Fibroblast of mammary gland (primary cell): ENCODE results near the gene SH3BP4.

Experiments used
- DNase-seq: peaks from one replicate; pipeline ENCODE4 v3.0.0-alpha.2; 2010; ENCODE audit warnings: low read depth
- H3K4me3 ChIP-seq: 2 replicates; pipeline ENCODE4 v1.5.1; 2011; ENCODE audit warnings: low read depth, mild to moderate bottlenecking, low read length, moderate library complexity; ENCODE audit not compliant: control insufficient read depth
- CTCF ChIP-seq: conservative IDR thresholded peaks from 2 replicates; pipeline ENCODE4 v1.5.1; 2011; ENCODE audit warnings: low read depth, low read length, inconsistent platforms; ENCODE audit not compliant: control insufficient read depth, insufficient read depth

Gene SH3BP4

GRCh38 chr2:234987754-234988153, 35.9 kb downstream of the SH3BP4 start:
- no peak overlapping the region for H3K4me3 ChIP-seq
- TF ChIP-seq CTCF: no peak
- no peak for DNase-seq

- no peak for TF ChIP-seq CTCF
- H3K4me3 ChIP-seq: no peak overlapping the region
- DNase-seq: no peak
Measured at GRCh38 chr2:234988491-234988890, 36.7 kb downstream of the SH3BP4 start.

DNA sequence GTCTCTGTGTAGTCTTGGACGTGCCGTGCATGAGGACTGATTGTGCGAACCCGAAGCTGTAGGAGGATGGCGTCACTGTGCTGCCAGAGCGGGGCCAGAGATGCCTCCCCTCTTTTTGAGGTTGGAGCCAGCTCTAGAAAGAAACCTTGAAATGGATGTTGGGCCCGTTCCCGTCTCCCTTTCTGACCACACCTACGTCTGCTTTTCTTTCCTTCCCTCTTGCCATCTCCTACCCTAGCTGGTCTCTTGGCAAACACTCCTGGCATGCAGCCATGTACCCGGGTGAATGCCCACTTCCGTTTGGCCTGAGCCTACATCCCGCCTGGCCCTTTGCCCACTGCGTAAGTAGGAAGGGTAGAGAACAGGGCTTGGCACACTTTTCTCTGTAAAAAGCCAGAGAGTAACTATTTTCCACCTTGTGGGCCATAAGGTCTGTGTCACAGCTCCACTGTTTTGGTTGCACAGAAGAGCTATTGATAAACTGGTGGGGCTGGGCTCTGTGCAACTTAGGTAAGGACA, 37.4 kb downstream of the SH3BP4 start:
- H3K4me3 ChIP-seq: no peak overlapping the region
- TF ChIP-seq CTCF: no peak
- DNase-seq: peak; percentile 39

- TF ChIP-seq CTCF: no peak
- no peak overlapping the region for H3K4me3 ChIP-seq
- DNase-seq: no peak
Measured at GRCh38 chr2:234990300-234990699, 38.5 kb downstream of the SH3BP4 start.

GRCh38 chr2:234991290-234991689, 39.5 kb downstream of the SH3BP4 start:
- no peak for DNase-seq
- no peak overlapping the region for H3K4me3 ChIP-seq
- TF ChIP-seq CTCF: no peak

DNA sequence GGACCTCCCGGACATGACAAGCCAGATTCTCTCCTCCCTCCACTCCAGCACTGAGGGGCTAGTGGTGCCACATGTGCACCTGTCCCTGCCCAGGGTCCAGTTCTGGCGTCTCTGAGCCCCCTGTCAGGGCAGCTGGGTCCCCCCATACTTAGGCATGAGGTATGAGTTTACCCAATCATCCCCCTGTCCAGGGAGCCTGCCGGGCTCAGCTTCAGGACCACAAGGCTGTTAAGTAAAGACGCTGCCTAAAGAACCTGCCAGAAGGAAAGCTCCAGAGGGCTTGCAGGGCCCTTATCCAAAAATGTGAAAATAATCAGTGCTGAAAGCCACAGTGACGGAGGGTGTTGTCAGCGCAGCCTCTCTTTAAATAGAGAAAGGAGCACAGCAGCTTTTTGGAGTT, 40.0 kb downstream of the SH3BP4 start:
- peak; percentile 20 for DNase-seq
- TF ChIP-seq CTCF: no peak
- no peak overlapping the region for H3K4me3 ChIP-seq

DNA sequence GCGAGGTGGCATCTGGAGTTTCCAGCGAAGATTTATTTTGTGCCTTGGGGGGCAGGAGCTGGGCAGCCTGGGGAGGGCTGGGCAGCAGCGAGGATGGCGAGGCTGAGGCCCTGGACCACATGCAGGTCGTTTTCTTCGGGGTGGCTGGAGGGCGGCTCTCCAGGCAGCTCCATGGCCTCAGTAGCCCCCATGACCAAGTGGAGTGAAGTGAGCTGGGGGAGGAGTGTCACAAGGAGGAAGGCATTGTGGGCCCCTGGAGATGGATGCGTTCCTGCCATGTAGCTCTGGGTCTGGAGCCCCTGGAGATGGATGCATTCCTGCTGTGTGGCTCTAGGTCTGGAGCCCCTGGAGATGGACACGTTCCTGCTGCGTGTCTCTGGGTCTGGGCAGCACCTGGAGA, 40.4 kb downstream of the SH3BP4 start:
- no peak for TF ChIP-seq CTCF
- DNase-seq: no peak
- H3K4me3 ChIP-seq: no peak overlapping the region
